ENCODE results near the gene VN1R4. TPM values are rescaled to one million over a fixed set of nuclear protein-coding genes. Genes with fewer than 3 reads are reported as not detected.
"Not testable (repeated sequence)": the region's sequence is repeated elsewhere in the genome, so short reads cannot be mapped to it uniquely, and the experiment has no call there.

VN1R4 gene, protein sequence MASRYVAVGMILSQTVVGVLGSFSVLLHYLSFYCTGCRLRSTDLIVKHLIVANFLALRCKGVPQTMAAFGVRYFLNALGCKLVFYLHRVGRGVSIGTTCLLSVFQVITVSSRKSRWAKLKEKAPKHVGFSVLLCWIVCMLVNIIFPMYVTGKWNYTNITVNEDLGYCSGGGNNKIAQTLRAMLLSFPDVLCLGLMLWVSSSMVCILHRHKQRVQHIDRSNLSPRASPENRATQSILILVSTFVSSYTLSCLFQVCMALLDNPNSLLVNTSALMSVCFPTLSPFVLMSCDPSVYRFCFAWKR
- total RNA-seq (2012; rRNA removed), result not detected in 2 replicates

DNA sequence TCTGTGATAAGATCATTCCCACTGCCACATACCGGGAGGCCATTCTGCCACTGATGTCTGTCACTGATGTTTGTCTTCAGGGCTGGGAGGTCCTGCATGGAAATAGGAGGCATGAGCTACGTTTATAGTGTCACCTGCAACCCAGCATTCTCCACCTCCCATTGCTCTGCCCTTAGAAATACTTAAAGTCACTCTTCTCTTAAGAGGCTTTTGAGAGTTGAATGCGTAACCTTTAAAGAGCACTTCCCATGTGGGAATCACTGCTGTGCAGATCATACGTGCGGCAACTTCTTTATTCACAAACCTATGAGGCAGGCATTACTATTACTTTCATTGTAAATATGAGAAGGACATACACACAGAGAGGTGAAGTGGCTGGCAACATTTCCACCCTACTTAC is at the start of gene VN1R4:
VN1R4 (minus strand) TSS at position 101 of the 400 bp plus-strand sequence; CDS start at position 43, 58 bp downstream.
- H3K9me3 ChIP-seq (replicated peaks; ENCODE audit: low read length); H3K9ac ChIP-seq (ENCODE audit: low read depth, low read length); H3K27me3 ChIP-seq (ENCODE audit: control insufficient read depth, insufficient read depth, low read length); H3K4me2 ChIP-seq (ENCODE audit: low read length); H3K4me1 ChIP-seq (ENCODE audit: control insufficient read depth, insufficient read depth, low read length); H3K4me3 ChIP-seq (ENCODE audit: low read length); H3K36me3 ChIP-seq (ENCODE audit: insufficient read depth, low read length): not testable (repeated sequence)

DNA sequence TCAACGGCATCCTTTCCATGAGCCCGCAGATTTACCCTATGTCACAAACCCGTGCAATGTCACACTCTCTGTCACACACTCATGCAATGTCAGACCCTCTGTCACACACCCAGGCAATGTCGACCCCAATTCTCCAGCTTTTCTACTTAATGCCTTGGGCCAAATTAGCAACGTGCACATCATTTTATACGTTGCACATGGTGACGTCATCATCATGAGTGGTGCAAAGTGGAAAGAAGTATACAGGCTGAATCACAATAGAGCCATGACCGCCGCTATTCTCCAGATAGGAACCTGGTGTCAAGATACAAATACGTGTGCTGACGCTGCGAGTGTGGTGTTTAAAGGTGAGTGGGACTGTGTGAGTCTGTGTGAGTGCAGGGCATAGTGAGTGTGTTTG is 44.4 kb upstream of the VN1R4 start:
- peaks cover 5% of the 10 kb centered on the region for H3K9me3 ChIP-seq (replicated peaks; ENCODE audit: low read length)
- H3K36me3 ChIP-seq (ENCODE audit: insufficient read depth, low read length), result no peaks in the 10 kb centered on the region
- no peaks in the 10 kb centered on the region for H3K27me3 ChIP-seq (ENCODE audit: control insufficient read depth, insufficient read depth, low read length)

DNA sequence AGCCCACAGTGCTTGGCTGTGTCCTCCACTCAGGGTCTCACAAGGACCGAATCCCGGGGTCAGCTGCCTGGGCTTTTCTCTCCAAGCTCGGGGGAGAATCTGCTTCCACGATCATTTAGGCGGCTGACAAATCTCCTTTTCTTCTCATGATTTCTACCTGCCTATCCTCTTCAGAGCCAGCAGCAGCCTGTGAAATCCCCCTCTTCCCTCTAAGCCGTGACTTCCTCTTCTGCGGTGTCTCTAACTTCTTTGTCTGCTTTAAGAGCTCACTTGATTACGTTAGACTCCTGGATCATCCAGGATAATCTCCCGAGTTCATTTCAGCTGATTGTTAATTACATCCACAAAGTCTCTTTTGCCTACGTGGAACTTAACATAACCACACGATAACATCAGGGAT is 43.5 kb upstream of the VN1R4 start:
- Histone ChIP-seq H3K4me2 (ENCODE audit: low read length) (no peak overlapping the region), H3K4me3 (ENCODE audit: low read length) (no peak overlapping the region), H3K36me3 (ENCODE audit: insufficient read depth, low read length) (no peaks in the 10 kb centered on the region), H3K4me1 (ENCODE audit: control insufficient read depth, insufficient read depth, low read length) (no peaks in the 10 kb centered on the region), H3K27me3 (ENCODE audit: control insufficient read depth, insufficient read depth, low read length) (no peaks in the 10 kb centered on the region), H3K9me3 (replicated peaks; ENCODE audit: low read length) (peaks cover 5% of the 10 kb centered on the region), H3K9ac (ENCODE audit: low read depth, low read length) (no peak overlapping the region)

More for the DNA sequence above, 44.4 kb upstream of the VN1R4 start:
- H3K4me2 ChIP-seq (ENCODE audit: low read length), result no peak overlapping the region
- no peak overlapping the region for H3K4me3 ChIP-seq (ENCODE audit: low read length)
- no peak overlapping the region for H3K9ac ChIP-seq (ENCODE audit: low read depth, low read length)
- H3K4me1 ChIP-seq (ENCODE audit: control insufficient read depth, insufficient read depth, low read length), result no peaks in the 10 kb centered on the region

DNA sequence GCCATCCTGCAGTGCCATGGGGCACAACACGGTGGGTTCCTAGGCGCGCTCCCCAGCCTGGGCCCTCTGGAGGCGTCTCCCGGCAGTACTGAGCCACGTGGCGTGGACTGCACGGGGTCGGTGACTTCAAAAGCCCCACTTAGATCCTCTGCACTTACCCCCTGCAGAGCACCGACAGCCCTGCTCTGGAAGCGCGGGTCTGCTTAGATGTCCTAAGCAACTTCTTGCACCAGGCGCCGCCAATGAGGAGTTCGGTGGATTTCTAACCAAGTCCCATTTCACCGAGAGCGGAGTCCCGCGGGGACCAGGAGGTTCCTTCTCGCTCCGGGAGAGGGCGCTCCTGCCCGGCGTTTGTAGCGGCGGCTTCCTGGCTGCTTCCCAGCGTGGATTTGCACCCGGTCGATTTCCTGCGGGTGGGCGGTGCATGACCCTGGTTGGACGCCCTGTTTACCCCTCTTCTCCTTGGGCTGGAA is 40.9 kb upstream of the VN1R4 start:
- Histone ChIP-seq H3K9ac (ENCODE audit: low read depth, low read length) (no peak overlapping the region), H3K4me1 (ENCODE audit: control insufficient read depth, insufficient read depth, low read length) (no peaks in the 10 kb centered on the region), H3K9me3 (replicated peaks; ENCODE audit: low read length) (peaks cover 5% of the 10 kb centered on the region), H3K4me2 (ENCODE audit: low read length) (peak overlapping the region; percentile 20), H3K27me3 (ENCODE audit: control insufficient read depth, insufficient read depth, low read length) (no peaks in the 10 kb centered on the region), H3K36me3 (ENCODE audit: insufficient read depth, low read length) (no peaks in the 10 kb centered on the region), H3K4me3 (ENCODE audit: low read length) (no peak overlapping the region)

DNA sequence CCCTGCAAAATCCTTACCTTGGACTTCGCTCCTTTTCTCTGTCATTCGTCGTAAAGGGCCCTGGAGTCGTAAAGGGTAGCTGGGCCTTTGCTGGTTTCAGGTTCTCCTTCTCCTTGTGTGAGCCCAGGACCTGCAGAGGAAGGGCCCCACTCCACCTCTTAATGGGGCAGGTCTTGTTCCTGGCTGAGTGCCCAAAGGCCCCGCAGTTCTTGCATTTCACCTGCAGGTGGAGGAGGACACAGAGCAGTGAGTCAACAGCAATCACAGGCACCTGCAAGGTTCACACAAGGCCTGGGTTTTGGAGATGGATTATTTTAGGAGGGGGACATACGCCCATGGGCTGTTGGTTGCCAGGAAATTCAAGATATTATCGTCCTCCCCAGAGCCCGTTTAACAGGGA is 33.8 kb upstream of the VN1R4 start:
- not testable (repeated sequence) for H3K9me3 ChIP-seq (replicated peaks; ENCODE audit: low read length); H3K4me3 ChIP-seq (ENCODE audit: low read length); H3K4me1 ChIP-seq (ENCODE audit: control insufficient read depth, insufficient read depth, low read length); H3K4me2 ChIP-seq (ENCODE audit: low read length); H3K9ac ChIP-seq (ENCODE audit: low read depth, low read length); H3K27me3 ChIP-seq (ENCODE audit: control insufficient read depth, insufficient read depth, low read length); H3K36me3 ChIP-seq (ENCODE audit: insufficient read depth, low read length)

DNA sequence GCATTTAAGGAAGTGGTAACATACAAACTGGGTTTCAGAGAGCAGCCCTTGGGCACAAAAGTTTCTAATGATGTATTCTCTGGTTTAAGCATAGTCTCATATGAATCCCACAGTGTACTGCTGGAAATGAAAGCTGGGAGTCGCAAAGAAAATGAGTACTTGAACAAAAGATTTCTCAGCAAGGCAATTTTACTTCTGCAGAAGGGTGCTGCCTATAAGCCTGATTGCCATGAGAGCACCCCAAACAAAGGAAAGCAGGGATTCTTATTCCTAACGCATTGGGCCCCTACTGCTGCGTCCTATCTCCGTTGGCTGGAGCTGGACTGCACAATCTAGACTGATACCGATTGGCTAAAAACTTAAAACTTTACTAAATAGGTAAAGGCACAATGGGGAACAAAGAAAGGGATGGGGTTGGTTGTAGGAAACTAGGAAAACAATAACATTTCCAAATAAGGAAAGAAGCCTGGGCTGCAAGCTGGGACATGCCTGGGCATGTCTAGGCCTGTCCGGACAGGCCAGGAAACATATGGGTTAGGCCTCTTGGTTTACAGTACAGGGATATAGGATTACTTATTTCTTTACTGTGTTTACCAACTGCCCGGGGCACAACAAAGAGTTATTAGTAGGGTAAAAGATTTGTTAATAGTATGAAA is 27.4 kb upstream of the VN1R4 start:
- Histone ChIP-seq H3K27me3 (ENCODE audit: control insufficient read depth, insufficient read depth, low read length) (no peaks in the 10 kb centered on the region), H3K9me3 (replicated peaks; ENCODE audit: low read length) (peaks cover 21% of the 10 kb centered on the region), H3K4me1 (ENCODE audit: control insufficient read depth, insufficient read depth, low read length) (no peaks in the 10 kb centered on the region), H3K4me3 (ENCODE audit: low read length) (no peak overlapping the region), H3K9ac (ENCODE audit: low read depth, low read length) (no peak overlapping the region), H3K4me2 (ENCODE audit: low read length) (no peak overlapping the region), H3K36me3 (ENCODE audit: insufficient read depth, low read length) (no peaks in the 10 kb centered on the region)

DNA sequence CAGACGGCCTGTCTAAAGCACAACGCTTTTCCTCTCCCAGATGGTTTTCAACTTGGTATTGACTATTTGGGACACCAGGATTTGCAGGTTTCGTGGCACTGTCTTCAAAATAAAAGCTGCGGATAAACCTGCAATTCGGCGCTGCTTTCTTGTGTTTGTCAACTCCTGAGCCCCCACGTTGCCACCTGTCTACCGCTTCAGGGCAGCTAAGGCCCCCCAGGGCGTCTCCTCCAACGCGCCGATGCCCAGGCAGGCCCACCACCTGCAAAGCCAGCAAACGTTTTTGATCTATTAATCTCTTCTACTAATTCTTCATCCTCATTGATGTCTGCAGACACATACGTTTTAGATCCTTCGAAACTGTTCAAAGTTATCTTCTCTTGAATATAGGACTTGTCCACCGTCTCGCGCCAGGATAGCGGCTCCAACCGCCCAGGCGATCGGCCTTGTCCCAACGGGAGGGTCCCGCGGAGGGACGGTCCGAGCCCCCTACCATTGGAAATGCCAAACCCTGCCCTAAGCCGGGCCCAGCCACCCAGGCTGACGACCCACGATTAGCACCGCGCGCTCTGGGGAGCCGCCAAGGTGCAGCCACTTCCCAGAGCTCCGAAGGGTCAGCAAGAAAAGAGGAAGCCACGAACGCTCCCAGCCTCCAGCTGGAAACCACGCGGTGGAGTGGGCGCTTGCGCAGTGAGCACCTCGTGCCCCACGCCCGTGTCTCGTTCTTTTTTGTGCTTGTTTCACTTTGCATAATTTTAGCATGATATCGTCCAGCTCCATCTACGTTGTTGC is 23.4 kb upstream of the VN1R4 start:
- Histone ChIP-seq H3K4me2 (ENCODE audit: low read length) (no peak overlapping the region), H3K4me3 (ENCODE audit: low read length) (no peak overlapping the region), H3K9me3 (replicated peaks; ENCODE audit: low read length) (peaks cover 17% of the 10 kb centered on the region), H3K36me3 (ENCODE audit: insufficient read depth, low read length) (no peaks in the 10 kb centered on the region), H3K4me1 (ENCODE audit: control insufficient read depth, insufficient read depth, low read length) (no peaks in the 10 kb centered on the region), H3K27me3 (ENCODE audit: control insufficient read depth, insufficient read depth, low read length) (no peaks in the 10 kb centered on the region), H3K9ac (ENCODE audit: low read depth, low read length) (no peak overlapping the region)

DNA sequence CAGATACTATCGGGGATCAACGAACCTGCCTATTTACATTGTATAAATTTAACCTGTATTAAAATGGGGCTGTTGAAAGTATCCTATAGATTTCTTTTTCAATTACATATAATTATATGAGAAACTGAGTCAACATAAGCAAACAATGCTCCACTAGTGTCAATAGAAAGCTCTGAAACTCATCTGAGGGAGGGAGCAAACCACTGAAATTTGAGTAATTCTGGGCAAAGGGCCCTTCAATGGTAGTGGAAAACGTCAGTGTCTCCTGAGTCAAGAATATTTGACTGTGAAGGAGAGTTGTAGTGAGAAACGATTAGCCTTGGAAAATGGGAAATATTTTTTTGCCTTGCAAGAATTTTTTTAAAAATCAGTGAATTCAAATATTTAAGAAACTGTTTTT is 17.6 kb upstream of the VN1R4 start:
- no peak overlapping the region for H3K9ac ChIP-seq (ENCODE audit: low read depth, low read length)
- no peak overlapping the region for H3K4me2 ChIP-seq (ENCODE audit: low read length)
- H3K27me3 ChIP-seq (ENCODE audit: control insufficient read depth, insufficient read depth, low read length), result no peaks in the 10 kb centered on the region
- H3K4me1 ChIP-seq (ENCODE audit: control insufficient read depth, insufficient read depth, low read length), result no peaks in the 10 kb centered on the region
- no peaks in the 10 kb centered on the region for H3K36me3 ChIP-seq (ENCODE audit: insufficient read depth, low read length)
- H3K9me3 ChIP-seq (replicated peaks; ENCODE audit: low read length), result no peaks in the 10 kb centered on the region
- H3K4me3 ChIP-seq (ENCODE audit: low read length), result no peak overlapping the region

DNA sequence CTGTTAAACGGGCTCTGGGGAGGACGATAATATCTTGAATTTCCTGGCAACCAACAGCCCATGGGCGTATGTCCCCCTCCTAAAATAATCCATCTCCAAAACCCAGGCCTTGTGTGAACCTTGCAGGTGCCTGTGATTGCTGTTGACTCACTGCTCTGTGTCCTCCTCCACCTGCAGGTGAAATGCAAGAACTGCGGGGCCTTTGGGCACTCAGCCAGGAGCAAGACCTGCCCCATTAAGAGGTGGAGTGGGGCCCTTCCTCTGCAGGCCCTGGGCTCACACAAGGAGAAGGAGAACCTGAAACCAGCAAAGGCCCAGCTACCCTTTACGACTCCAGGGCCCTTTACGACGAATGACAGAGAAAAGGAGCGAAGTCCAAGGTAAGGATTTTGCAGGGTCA is 14.4 kb upstream of the VN1R4 start:
- not testable (repeated sequence) for H3K36me3 ChIP-seq (ENCODE audit: insufficient read depth, low read length); H3K27me3 ChIP-seq (ENCODE audit: control insufficient read depth, insufficient read depth, low read length); H3K9me3 ChIP-seq (replicated peaks; ENCODE audit: low read length); H3K4me1 ChIP-seq (ENCODE audit: control insufficient read depth, insufficient read depth, low read length); H3K4me2 ChIP-seq (ENCODE audit: low read length); H3K9ac ChIP-seq (ENCODE audit: low read depth, low read length); H3K4me3 ChIP-seq (ENCODE audit: low read length)

DNA sequence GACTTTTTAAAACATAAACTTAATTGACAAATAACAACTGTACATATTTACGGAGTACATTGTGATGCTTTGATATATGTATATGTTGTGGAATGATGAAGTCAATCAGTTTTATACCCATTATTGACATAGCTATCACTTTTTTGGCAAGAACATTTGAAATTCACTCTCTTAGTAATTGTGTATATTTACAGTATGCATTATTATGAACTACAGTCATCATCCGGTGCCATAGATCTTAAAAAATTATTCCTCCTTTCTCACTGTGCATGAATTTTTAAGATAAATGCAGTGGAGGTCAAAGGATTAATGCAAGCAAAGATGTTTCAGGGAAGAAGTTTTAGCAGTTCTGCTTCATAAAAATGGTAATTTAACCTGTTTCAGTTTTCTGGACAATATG is 8.0 kb upstream of the VN1R4 start:
- Histone ChIP-seq H3K9ac (ENCODE audit: low read depth, low read length) (no peak overlapping the region), H3K4me3 (ENCODE audit: low read length) (no peak overlapping the region), H3K36me3 (ENCODE audit: insufficient read depth, low read length) (no peaks in the 10 kb centered on the region), H3K9me3 (replicated peaks; ENCODE audit: low read length) (no peaks in the 10 kb centered on the region), H3K27me3 (ENCODE audit: control insufficient read depth, insufficient read depth, low read length) (no peaks in the 10 kb centered on the region), H3K4me2 (ENCODE audit: low read length) (no peak overlapping the region), H3K4me1 (ENCODE audit: control insufficient read depth, insufficient read depth, low read length) (no peaks in the 10 kb centered on the region)

DNA sequence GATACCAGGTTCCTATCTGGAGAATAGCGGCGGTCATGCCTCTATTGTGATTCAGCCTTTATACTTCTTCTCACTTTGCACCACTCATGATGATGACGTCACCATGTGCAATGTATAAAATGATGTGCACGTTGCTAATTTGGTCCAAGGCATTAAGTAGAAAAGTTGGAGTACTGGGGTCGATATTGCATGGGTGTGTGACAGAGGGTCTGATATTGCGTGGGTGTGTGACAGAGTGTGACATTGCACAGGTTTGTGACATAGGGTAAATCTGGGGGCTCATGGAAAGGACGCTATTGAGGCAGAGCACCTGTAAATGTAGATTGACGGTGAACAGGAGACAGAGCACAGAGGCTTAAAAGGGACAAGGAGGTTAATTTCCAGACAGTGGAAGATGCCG is 4.5 kb upstream of the VN1R4 start:
- Histone ChIP-seq H3K4me2 (ENCODE audit: low read length) (no peak overlapping the region), H3K9me3 (replicated peaks; ENCODE audit: low read length) (no peaks in the 10 kb centered on the region), H3K27me3 (ENCODE audit: control insufficient read depth, insufficient read depth, low read length) (no peaks in the 10 kb centered on the region), H3K36me3 (ENCODE audit: insufficient read depth, low read length) (no peaks in the 10 kb centered on the region), H3K4me3 (ENCODE audit: low read length) (no peak overlapping the region), H3K4me1 (ENCODE audit: control insufficient read depth, insufficient read depth, low read length) (no peaks in the 10 kb centered on the region), H3K9ac (ENCODE audit: low read depth, low read length) (no peak overlapping the region)
